Activated CD8-positive, alpha-beta memory T cell treated with anti-CD3 and anti-CD28 coated beads for 1 hour (primary cell): ENCODE measurements around the gene DCHS2.
A peak's percentile ranks its signal among the peaks of the same experiment; 100 is the strongest.

Experiments used
- DNase-seq, 2 donors: peaks; one replicate each; pipeline ENCODE4 v3.0.0-alpha.2; 2020; ENCODE audit warnings: low read depth in 1 of 2; ENCODE audit errors: extremely low read depth in 1 of 2

DCHS2 gene

GRCh38 chr4:154390324-154390723 is 101.3 kb downstream of the DCHS2 start:
- no peak for DNase-seq

GRCh38 chr4:154389148-154389547 is 102.5 kb downstream of the DCHS2 start:
- DNase-seq: no peak

- DNase-seq: no peak
These were observed 107.6 kb downstream of the DCHS2 start for GRCh38 chr4:154384012-154384411.

DNA sequence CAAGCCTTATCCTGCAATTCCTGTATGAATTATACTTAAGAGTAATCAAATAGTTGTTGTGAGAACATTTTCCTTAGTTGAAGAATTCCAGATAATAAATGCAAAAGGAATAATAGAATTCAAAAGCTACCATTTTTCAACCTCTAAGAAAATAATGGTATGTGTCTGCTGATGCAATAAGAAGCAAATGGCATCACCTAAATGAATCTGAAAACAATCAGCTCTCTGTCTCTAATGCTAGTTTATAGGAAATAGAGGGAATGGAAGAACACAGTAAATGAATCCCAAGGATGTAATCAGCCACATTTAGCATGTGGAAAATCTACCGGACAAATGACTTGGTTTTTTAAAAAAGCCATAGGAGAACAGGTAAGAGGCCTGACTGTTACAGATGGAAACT is 115.1 kb downstream of the DCHS2 start:
- DNase-seq: no peak

DNA sequence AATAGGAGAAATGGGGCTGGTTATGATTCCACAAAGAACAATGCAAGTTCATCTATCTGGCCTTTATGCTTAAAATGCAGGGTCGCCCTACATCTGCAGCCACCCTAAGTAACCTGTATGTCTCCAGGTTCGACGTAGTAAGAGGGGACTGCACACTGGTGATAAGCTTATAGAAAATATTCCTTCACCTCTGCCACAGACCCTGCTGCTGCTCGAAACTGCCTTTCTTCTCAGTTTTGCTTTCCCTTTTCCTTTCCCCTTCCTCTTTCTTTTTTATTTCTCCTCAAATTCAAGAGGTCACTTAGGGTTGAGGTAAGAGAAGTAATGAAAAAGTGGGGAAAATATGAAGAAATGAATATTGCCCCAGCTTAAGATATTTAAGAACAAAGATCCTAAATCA is 123.5 kb downstream of the DCHS2 start:
- no peak for DNase-seq

DNA sequence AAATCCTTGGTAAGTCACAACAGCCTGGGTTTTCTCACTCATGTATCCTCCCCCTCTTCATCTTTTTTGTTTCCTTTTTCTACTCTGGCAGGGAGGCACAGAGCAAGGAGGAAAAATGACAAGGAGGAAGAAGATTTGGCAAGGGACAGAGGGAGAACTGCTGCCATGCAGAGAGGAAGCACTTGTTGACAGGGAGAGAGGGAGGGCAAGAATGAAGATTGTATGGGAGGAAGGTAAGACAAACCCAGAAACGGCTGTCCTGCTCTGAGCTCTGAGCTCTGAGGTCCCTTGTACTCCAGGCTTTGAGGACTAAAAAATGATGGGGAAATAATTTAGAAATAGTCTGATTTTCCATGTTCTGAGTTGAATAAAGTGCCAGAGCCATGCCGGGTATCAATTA is 123.9 kb downstream of the DCHS2 start:
- DNase-seq: no peak

GRCh38 chr4:154366956-154367355 is 124.6 kb downstream of the DCHS2 start:
- no peak for DNase-seq

GRCh38 chr4:154364066-154364845 is 127.3 kb downstream of the DCHS2 start:
- DNase-seq: no peak

DNA sequence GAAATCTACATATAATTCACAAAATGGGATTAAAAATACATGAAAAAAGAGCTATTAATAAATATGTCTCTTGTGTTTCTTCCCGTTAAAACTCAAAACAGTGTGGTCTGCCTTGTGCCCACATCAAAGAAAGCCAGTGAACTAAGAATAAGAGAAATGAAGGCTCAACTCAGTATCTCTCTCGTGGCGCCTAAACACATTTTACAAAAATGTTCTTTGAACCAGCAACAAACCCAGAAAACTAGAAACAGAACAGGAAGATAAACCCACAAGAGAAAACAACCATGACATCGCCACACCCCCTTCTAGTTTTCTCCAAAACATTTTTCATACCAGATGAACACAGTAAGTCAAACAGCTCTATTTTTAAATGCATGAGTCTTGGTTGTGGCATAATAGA is 130.1 kb downstream of the DCHS2 start:
- DNase-seq: no peak

DNA sequence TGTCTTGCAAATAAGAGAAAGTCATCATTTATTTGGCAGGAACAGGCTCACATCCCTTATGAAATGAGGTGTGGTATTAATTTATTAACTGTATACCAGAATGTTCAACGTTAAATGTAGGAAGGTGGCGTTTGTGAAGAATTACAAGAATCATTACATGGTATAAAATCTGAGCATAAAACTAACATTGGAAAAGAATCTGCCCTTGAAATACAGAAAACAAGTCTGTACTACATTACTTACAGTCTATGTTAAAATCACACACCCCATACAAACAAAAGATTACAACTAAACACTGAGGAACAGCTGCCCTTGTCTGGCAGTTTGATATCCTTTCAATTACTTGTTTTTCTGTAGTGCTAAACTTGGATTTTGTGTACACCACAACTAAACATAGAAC is 131.1 kb downstream of the DCHS2 start:
- DNase-seq: no peak

- no peak for DNase-seq
These were observed 136.7 kb downstream of the DCHS2 start for GRCh38 chr4:154354883-154355282.

GRCh38 chr4:154349829-154350228 is 141.8 kb downstream of the DCHS2 start:
- DNase-seq: no peak

DNA sequence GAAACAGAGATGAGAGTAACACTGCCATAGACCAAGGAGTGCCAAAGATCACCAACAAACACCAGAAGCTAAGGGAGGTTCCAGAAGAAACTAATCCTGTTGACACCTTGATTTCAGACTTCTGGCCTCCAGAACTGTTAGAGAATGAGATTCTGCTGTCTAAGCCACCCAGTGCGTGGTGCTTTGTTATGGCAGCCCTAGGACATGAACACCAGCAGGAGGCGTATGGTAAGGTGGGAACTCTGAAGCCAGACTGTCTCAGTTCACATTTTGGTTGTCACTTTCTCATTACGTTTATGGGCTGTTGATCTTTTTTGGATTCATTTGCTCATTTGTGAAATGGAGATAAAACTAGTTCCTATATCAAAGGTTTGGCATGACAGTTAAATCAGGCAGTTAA is 142.9 kb downstream of the DCHS2 start:
- DNase-seq: no peak

DNA sequence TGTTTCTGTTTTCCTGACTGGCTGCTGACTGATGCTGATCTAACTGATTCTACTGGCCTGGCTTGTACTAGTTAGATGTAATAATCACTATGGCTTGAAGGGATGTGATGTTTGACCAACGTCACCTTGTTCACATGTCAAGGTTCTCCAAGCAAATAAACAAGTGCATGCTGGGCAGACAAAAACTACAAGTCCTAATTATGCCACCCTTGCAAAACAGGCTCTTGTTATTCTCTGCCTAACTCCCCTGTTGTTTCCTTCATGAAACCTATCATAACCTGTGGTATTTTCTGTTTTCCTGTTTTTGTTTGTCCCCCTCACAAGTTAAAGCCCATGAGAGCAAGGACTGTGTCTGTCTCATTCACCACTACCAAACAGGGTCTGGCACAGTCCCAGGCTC is 146.2 kb downstream of the DCHS2 start:
- no peak for DNase-seq

GRCh38 chr4:154344686-154345085 is 146.9 kb downstream of the DCHS2 start:
- DNase-seq: no peak

- no peak for DNase-seq
These were observed 147.9 kb downstream of the DCHS2 start for GRCh38 chr4:154343651-154344050.

DNA sequence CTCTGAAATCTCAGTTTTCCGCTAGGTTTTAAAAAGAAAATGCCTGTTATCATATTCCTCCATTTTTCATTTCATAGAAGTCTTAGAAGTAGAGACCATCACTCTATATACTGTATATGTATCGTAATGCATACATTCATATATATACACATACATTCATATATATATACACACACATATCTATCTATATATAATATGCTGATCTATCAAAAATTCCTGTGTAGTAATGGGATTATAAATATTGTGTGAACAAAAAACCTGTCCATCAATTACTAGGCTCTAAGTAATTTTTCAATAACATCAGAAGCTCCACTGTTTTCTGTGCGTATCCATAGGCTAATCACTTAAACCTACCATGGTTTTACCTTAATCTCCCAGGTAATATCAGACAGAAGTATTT is 150.2 kb downstream of the DCHS2 start:
- no peak for DNase-seq

DNA sequence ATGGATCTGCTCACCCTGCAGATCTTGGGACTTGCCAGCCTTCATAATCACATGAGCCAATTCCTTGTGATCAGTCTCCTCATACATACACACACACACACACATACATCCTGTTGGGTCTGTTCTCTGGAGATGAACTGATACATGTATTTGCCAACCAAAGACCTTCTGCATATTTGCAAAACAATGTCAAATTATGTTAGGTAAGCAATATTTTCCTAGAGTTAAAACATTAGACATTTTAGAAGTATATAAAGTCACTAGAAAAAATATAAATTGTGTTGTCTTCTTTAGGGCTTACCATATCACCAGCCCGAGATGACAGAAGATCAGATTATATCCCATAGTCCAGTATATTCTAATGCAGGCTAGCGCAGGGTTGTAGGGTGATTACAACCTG is 156.0 kb downstream of the DCHS2 start:
- DNase-seq: no peak

DNA sequence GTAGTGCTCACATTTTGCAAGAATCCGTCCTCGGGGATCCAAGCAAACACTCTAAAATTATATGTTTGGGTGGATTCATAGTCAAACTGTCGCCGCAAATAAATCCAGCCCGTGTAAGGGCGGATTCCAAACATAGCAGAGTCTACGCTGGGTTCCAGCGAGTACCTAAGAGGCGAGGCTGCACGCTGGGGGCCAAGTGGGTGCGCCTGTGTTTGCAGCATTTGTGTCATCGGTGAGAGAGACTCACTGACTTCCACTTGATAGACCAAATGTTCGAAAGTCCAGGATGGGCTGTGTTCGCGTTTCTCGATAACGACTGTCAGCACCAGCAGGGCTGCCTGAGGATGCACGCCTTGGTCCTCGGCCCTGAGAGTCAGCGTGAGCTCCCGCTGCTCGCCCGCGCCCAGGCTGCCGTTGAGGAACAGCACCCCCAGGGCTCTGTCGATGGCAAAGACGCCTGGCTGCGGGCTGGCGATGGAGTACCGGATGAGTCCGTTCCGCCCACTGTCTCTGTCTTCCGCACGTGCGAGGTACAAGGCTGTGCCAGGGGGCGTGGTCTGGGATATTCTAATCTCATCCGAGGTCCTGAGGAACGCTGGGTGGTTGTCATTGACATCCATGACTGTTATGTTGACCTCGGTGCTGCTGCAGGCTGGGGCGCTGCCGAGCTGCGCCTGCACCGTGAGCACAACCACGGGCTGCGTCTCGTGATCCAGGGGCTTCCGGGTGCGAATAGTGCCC is 158.7 kb downstream of the DCHS2 start:
- DNase-seq: peak in 1 of 2 donors; percentile 6

- no peak for DNase-seq
These were observed 161.7 kb downstream of the DCHS2 start for GRCh38 chr4:154329939-154330338.

- DNase-seq: no peak
These were observed 162.2 kb downstream of the DCHS2 start for GRCh38 chr4:154329268-154329868.

GRCh38 chr4:154328030-154328429 is 163.6 kb downstream of the DCHS2 start:
- no peak for DNase-seq
